ENCODE results near the gene MED26.

The MED26 gene

GRCh38 chr19:16631465-16631864, 3.5 kb upstream of the MED26 start:
- no peak overlapping the region for H3K4me3 ChIP-seq (ENCODE audit: control insufficient read depth in 1 of 7, extremely low read depth in 1 of 7, insufficient read depth in 4 of 7, low read depth in 2 of 7, low read length in 6 of 7)
- ChIA-PET POLR2A (no interaction called here), CTCF (no interaction called here)
- 93% methylated on average over 5 of the region's 6 CpGs for WGBS (ENCODE audit: insufficient coverage)
- peaks cover 7 to 32% (median 20%) of the 10 kb centered on the region in 4 experiments for H3K36me3 ChIP-seq (ENCODE audit: control insufficient read depth in 4 of 4, insufficient read depth in 4 of 4, low read length in 3 of 4)
- H3K4me1 ChIP-seq (ENCODE audit: control extremely low read depth in 1 of 4, control insufficient read depth in 4 of 4, insufficient read depth in 4 of 4, low read length in 3 of 4) = peaks cover 2 to 17% (median 15%) of the 10 kb centered on the region in 4 experiments
- no peaks in the 10 kb centered on the region for H3K27me3 ChIP-seq (replicated peaks in 2 of 5; ENCODE audit: control insufficient read depth in 4 of 5, insufficient read depth in 5 of 5, low read length in 4 of 5)
- no peak overlapping the region for H3K27ac ChIP-seq (ENCODE audit: insufficient read depth in 1 of 2, low read depth in 1 of 2, low read length in 2 of 2, poor library complexity in 1 of 2, severe bottlenecking in 2 of 2)
- H3K9me3 ChIP-seq (ENCODE audit: control extremely low read depth in 1 of 5, control insufficient read depth in 4 of 5, insufficient read depth in 2 of 5, low read depth in 1 of 5, low read length in 4 of 5) = no peaks in the 10 kb centered on the region
- peak in 1 of 3 donors; percentile 25 for DNase-seq

- H3K9me3 ChIP-seq (ENCODE audit: control extremely low read depth in 1 of 5, control insufficient read depth in 4 of 5, insufficient read depth in 2 of 5, low read depth in 1 of 5, low read length in 4 of 5) = no peaks in the 10 kb centered on the region
- peaks cover 6 to 26% (median 21%) of the 10 kb centered on the region in 4 experiments for H3K4me1 ChIP-seq (ENCODE audit: control extremely low read depth in 1 of 4, control insufficient read depth in 4 of 4, insufficient read depth in 4 of 4, low read length in 3 of 4)
- H3K4me3 ChIP-seq (ENCODE audit: control insufficient read depth in 1 of 7, extremely low read depth in 1 of 7, insufficient read depth in 4 of 7, low read depth in 2 of 7, low read length in 6 of 7) = peak overlapping the region; percentile 82 to 99 (median 89)
- CTCF ChIA-PET = interaction anchor here (0.9 to 3.5 kb wide), 2 partner anchors 9 to 41 kb away, joined by 3 to 9 read pairs; no protein-coding TSS in a partner anchor
- 28% methylated on average over 17 of the region's 23 CpGs for WGBS (ENCODE audit: insufficient coverage)
- H3K36me3 ChIP-seq (ENCODE audit: control insufficient read depth in 4 of 4, insufficient read depth in 4 of 4, low read length in 3 of 4) = peaks cover 12 to 37% (median 19%) of the 10 kb centered on the region in 4 experiments
- H3K27me3 ChIP-seq (replicated peaks in 2 of 5; ENCODE audit: control insufficient read depth in 4 of 5, insufficient read depth in 5 of 5, low read length in 4 of 5) = no peaks in the 10 kb centered on the region
- H3K27ac ChIP-seq (ENCODE audit: insufficient read depth in 1 of 2, low read depth in 1 of 2, low read length in 2 of 2, poor library complexity in 1 of 2, severe bottlenecking in 2 of 2) = peak overlapping the region in 1 of 2 experiments; percentile 68
- DNase-seq = no peak
- POLR2A ChIA-PET = interaction anchor here (0.5 to 3.3 kb wide), 5 partner anchors 9 to 86 kb away, joined by 4 to 16 read pairs (median 4); partner anchors contain the start of genes SLC35E1 and SMIM7
Measured at GRCh38 chr19:16628984-16629691, 1.1 kb upstream of the MED26 start.

GRCh38 chr19:16627928-16628182, 149 bp downstream of the MED26 start:
- ChIA-PET CTCF (interaction anchor here (0.6 to 3.5 kb wide), 5 partner anchors 9 to 54 kb away, joined by 3 to 9 read pairs (median 3); no protein-coding TSS in a partner anchor), POLR2A (interaction anchor here (1.6 to 3.3 kb wide), 5 partner anchors 10 to 55 kb away, joined by 4 to 16 read pairs (median 9); partner anchors contain the start of gene SLC35E1)
- WGBS (ENCODE audit: insufficient coverage) = 0% methylated on average over 5 of the region's 38 CpGs
- peaks cover 6 to 26% (median 21%) of the 10 kb centered on the region in 4 experiments for H3K4me1 ChIP-seq (ENCODE audit: control extremely low read depth in 1 of 4, control insufficient read depth in 4 of 4, insufficient read depth in 4 of 4, low read length in 3 of 4)
- H3K9me3 ChIP-seq (ENCODE audit: control extremely low read depth in 1 of 5, control insufficient read depth in 4 of 5, insufficient read depth in 2 of 5, low read depth in 1 of 5, low read length in 4 of 5) = no peaks in the 10 kb centered on the region
- H3K27ac ChIP-seq (ENCODE audit: insufficient read depth in 1 of 2, low read depth in 1 of 2, low read length in 2 of 2, poor library complexity in 1 of 2, severe bottlenecking in 2 of 2) = peak overlapping the region; percentile 77 to 89
- H3K4me3 ChIP-seq (ENCODE audit: control insufficient read depth in 1 of 7, extremely low read depth in 1 of 7, insufficient read depth in 4 of 7, low read depth in 2 of 7, low read length in 6 of 7) = peak overlapping the region; percentile 74 to 94 (median 89)
- no peaks in the 10 kb centered on the region for H3K27me3 ChIP-seq (replicated peaks in 2 of 5; ENCODE audit: control insufficient read depth in 4 of 5, insufficient read depth in 5 of 5, low read length in 4 of 5)
- peaks cover 12 to 40% (median 21%) of the 10 kb centered on the region in 4 experiments for H3K36me3 ChIP-seq (ENCODE audit: control insufficient read depth in 4 of 4, insufficient read depth in 4 of 4, low read length in 3 of 4)
- DNase-seq = no peak

- no peaks in the 10 kb centered on the region for H3K27me3 ChIP-seq (replicated peaks in 2 of 5; ENCODE audit: control insufficient read depth in 4 of 5, insufficient read depth in 5 of 5, low read length in 4 of 5)
- H3K9me3 ChIP-seq (ENCODE audit: control extremely low read depth in 1 of 5, control insufficient read depth in 4 of 5, insufficient read depth in 2 of 5, low read depth in 1 of 5, low read length in 4 of 5) = no peaks in the 10 kb centered on the region
- H3K4me1 ChIP-seq (ENCODE audit: control extremely low read depth in 1 of 4, control insufficient read depth in 4 of 4, insufficient read depth in 4 of 4, low read length in 3 of 4) = peaks cover 6 to 26% (median 21%) of the 10 kb centered on the region in 4 experiments
- ChIA-PET POLR2A (interaction anchor here (1.0 to 3.3 kb wide), 6 partner anchors 8 to 55 kb away, joined by 4 to 16 read pairs (median 6); partner anchors contain the start of gene SLC35E1), CTCF (interaction anchor here (0.6 to 3.5 kb wide), 6 partner anchors 9 to 54 kb away, joined by 3 to 9 read pairs (median 4); no protein-coding TSS in a partner anchor)
- peak in 2 of 3 donors; percentile 28 to 37 for DNase-seq
- H3K4me3 ChIP-seq (ENCODE audit: control insufficient read depth in 1 of 7, extremely low read depth in 1 of 7, insufficient read depth in 4 of 7, low read depth in 2 of 7, low read length in 6 of 7) = peak overlapping the region; percentile 74 to 94 (median 89)
- WGBS (ENCODE audit: insufficient coverage) = 0% methylated on average over 32 of the region's 52 CpGs
- H3K36me3 ChIP-seq (ENCODE audit: control insufficient read depth in 4 of 4, insufficient read depth in 4 of 4, low read length in 3 of 4) = peaks cover 12 to 39% (median 19%) of the 10 kb centered on the region in 4 experiments
- peak overlapping the region; percentile 77 to 89 for H3K27ac ChIP-seq (ENCODE audit: insufficient read depth in 1 of 2, low read depth in 1 of 2, low read length in 2 of 2, poor library complexity in 1 of 2, severe bottlenecking in 2 of 2)
Measured at GRCh38 chr19:16627193-16627927, 644 bp downstream of the MED26 start.

GRCh38 chr19:16626796-16627192, 1.2 kb downstream of the MED26 start:
- Histone ChIP-seq H3K4me3 (ENCODE audit: control insufficient read depth in 1 of 7, extremely low read depth in 1 of 7, insufficient read depth in 4 of 7, low read depth in 2 of 7, low read length in 6 of 7) (peak overlapping the region; percentile 74 to 94 (median 89)), H3K9me3 (ENCODE audit: control extremely low read depth in 1 of 5, control insufficient read depth in 4 of 5, insufficient read depth in 2 of 5, low read depth in 1 of 5, low read length in 4 of 5) (no peaks in the 10 kb centered on the region), H3K4me1 (ENCODE audit: control extremely low read depth in 1 of 4, control insufficient read depth in 4 of 4, insufficient read depth in 4 of 4, low read length in 3 of 4) (peaks cover 6 to 26% (median 21%) of the 10 kb centered on the region in 4 experiments), H3K27me3 (replicated peaks in 2 of 5; ENCODE audit: control insufficient read depth in 4 of 5, insufficient read depth in 5 of 5, low read length in 4 of 5) (no peaks in the 10 kb centered on the region), H3K36me3 (ENCODE audit: control insufficient read depth in 4 of 4, insufficient read depth in 4 of 4, low read length in 3 of 4) (peaks cover 12 to 42% (median 19%) of the 10 kb centered on the region in 4 experiments), H3K27ac (ENCODE audit: insufficient read depth in 1 of 2, low read depth in 1 of 2, low read length in 2 of 2, poor library complexity in 1 of 2, severe bottlenecking in 2 of 2) (peak overlapping the region; percentile 77 to 89)
- ChIA-PET CTCF (interaction anchor here (0.6 to 3.5 kb wide), 7 partner anchors 9 to 55 kb away, joined by 3 to 9 read pairs (median 4); no protein-coding TSS in a partner anchor), POLR2A (interaction anchor here (0.7 to 3.3 kb wide), 6 partner anchors 8 to 111 kb away, joined by 3 to 16 read pairs (median 6); partner anchors contain the start of gene SLC35E1)
- WGBS (ENCODE audit: insufficient coverage) = 0% methylated on average over 3 of the region's 12 CpGs
- DNase-seq = peak in 1 of 3 donors; percentile 23

- Histone ChIP-seq H3K36me3 (ENCODE audit: control insufficient read depth in 4 of 4, insufficient read depth in 4 of 4, low read length in 3 of 4) (peaks cover 7 to 40% (median 14%) of the 10 kb centered on the region in 4 experiments), H3K27me3 (replicated peaks in 2 of 5; ENCODE audit: control insufficient read depth in 4 of 5, insufficient read depth in 5 of 5, low read length in 4 of 5) (no peaks in the 10 kb centered on the region), H3K9me3 (ENCODE audit: control extremely low read depth in 1 of 5, control insufficient read depth in 4 of 5, insufficient read depth in 2 of 5, low read depth in 1 of 5, low read length in 4 of 5) (no peaks in the 10 kb centered on the region), H3K27ac (ENCODE audit: insufficient read depth in 1 of 2, low read depth in 1 of 2, low read length in 2 of 2, poor library complexity in 1 of 2, severe bottlenecking in 2 of 2) (no peak overlapping the region), H3K4me3 (ENCODE audit: control insufficient read depth in 1 of 7, extremely low read depth in 1 of 7, insufficient read depth in 4 of 7, low read depth in 2 of 7, low read length in 6 of 7) (no peak overlapping the region), H3K4me1 (ENCODE audit: control extremely low read depth in 1 of 4, control insufficient read depth in 4 of 4, insufficient read depth in 4 of 4, low read length in 3 of 4) (peaks cover 6 to 26% (median 21%) of the 10 kb centered on the region in 4 experiments)
- WGBS (ENCODE audit: insufficient coverage) = 95% methylated on average over 13 of the region's 16 CpGs
- CTCF ChIA-PET = interaction anchor here (0.5 to 1.6 kb wide), 7 partner anchors 12 to 209 kb away, joined by 3 to 5 read pairs (median 3); no protein-coding TSS in a partner anchor
- no peak for DNase-seq
- POLR2A ChIA-PET = interaction anchor here (1.3 kb wide), 1 partner anchor 41 kb away, joined by 4 read pairs; no protein-coding TSS in a partner anchor
Measured at GRCh38 chr19:16625163-16625958, 2.6 kb downstream of the MED26 start.
